Activated naive CD8-positive, alpha-beta T cell treated with anti-CD3 and anti-CD28 coated beads, Interleukin-2, amount 10 ng/mL, durations not matched to agents 7 days and 5 days (primary cell): ENCODE results near the gene SEMA3F. TPM values are rescaled to one million over a fixed set of nuclear protein-coding genes. Genes with fewer than 3 reads are reported as not detected.
"Not testable (repeated sequence)": the region's sequence is repeated elsewhere in the genome, so short reads cannot be mapped to it uniquely, and the experiment has no call there.

Source experiments
- ATAC-seq: fragments of 150-1000 bp; cut with Tn5 transposase; one replicate; pipeline ENCODE4 v1.10.0; 2021; ENCODE audit warnings: low read depth, moderate library complexity
- POLR2A ChIA-PET: fragments of 350-600 bp; sonication (Branson Sonifier 250); formaldehyde crosslinking; loops from one replicate; lab custom pipeline; 2021; ENCODE audit warnings: antibody characterized with exemption; lab: Charles Lee
- DNase-seq: peaks from one replicate; pipeline ENCODE4 v3.0.0; 2021
- H3K27ac Mint-ChIP-seq: one replicate; pipeline ENCODE4 v1.8.0; 2022; ENCODE audit warnings: mild to moderate bottlenecking, mixed read lengths
- H3K27me3 Mint-ChIP-seq: one replicate; pipeline ENCODE4 v1.8.0; 2022; ENCODE audit warnings: mild to moderate bottlenecking, moderate library complexity, mixed read lengths
- H3K36me3 Mint-ChIP-seq: one replicate; pipeline ENCODE4 v1.8.0; 2021; ENCODE audit warnings: mild to moderate bottlenecking, mixed read lengths
- H3K4me1 Mint-ChIP-seq: one replicate; pipeline ENCODE4 v1.8.0; 2021; ENCODE audit warnings: mixed read lengths
- H3K4me3 Mint-ChIP-seq: one replicate; pipeline ENCODE4 v1.8.0; 2022; ENCODE audit warnings: mild to moderate bottlenecking, moderate library complexity, mixed read lengths
- H3K9me3 Mint-ChIP-seq: one replicate; pipeline ENCODE4 v1.8.0; 2021; ENCODE audit warnings: mixed read lengths
- total RNA-seq, 2 experiments: library from RNA; stranded (reverse); gene quantifications; one replicate each; pipeline ENCODE4 v1.2.3, GENCODE V29; 2021

The SEMA3F gene
- total RNA-seq, 2 experiments from 2014 or later, result 0.09 TPM; not detected in 1

- Mint-ChIP-seq H3K36me3 (no peaks in the 10 kb centered on the region), H3K27ac (no peak overlapping the region), H3K9me3 (no peaks in the 10 kb centered on the region), H3K4me1 (no peaks in the 10 kb centered on the region), H3K4me3 (no peak overlapping the region), H3K27me3 (peaks cover 52% of the 10 kb centered on the region)
- DNase-seq (no peak), ATAC-seq (no peak)
- POLR2A ChIA-PET, result interaction anchor here (0.5 to 0.6 kb wide), 2 partner anchors 16 to 31 kb away, joined by 3 to 6 read pairs; no protein-coding TSS in a partner anchor
Measured at GRCh38 chr3:50202353-50203112, 47.4 kb downstream of the SEMA3F start.

- peaks cover 53% of the 10 kb centered on the region for H3K27me3 Mint-ChIP-seq
- H3K36me3 Mint-ChIP-seq, result no peaks in the 10 kb centered on the region
- H3K4me1 Mint-ChIP-seq, result no peaks in the 10 kb centered on the region
- DNase-seq (no peak), ATAC-seq (no peak)
- no peak overlapping the region for H3K4me3 Mint-ChIP-seq
- POLR2A ChIA-PET, result interaction anchor here (0.5 to 2.7 kb wide), 2 partner anchors 8 to 31 kb away, joined by 6 to 10 read pairs; no protein-coding TSS in a partner anchor
- H3K27ac Mint-ChIP-seq, result no peak overlapping the region
- no peaks in the 10 kb centered on the region for H3K9me3 Mint-ChIP-seq
Measured at GRCh38 chr3:50203113-50203808, 48.1 kb downstream of the SEMA3F start.

GRCh38 chr3:50203809-50204803, 49.0 kb downstream of the SEMA3F start:
- Mint-ChIP-seq H3K4me1 (no peaks in the 10 kb centered on the region), H3K9me3 (no peaks in the 10 kb centered on the region), H3K27me3 (peaks cover 55% of the 10 kb centered on the region), H3K4me3 (no peak overlapping the region), H3K36me3 (no peaks in the 10 kb centered on the region), H3K27ac (no peak overlapping the region)
- DNase-seq, result no peak
- POLR2A ChIA-PET, result interaction anchor here (2.7 kb wide), 1 partner anchor 9 kb away, joined by 10 read pairs; no protein-coding TSS in a partner anchor
- ATAC-seq, result no peak

- DNase-seq (no peak), ATAC-seq (peak; percentile 43)
- H3K27me3 Mint-ChIP-seq, result peaks cover 52% of the 10 kb centered on the region
- no peaks in the 10 kb centered on the region for H3K36me3 Mint-ChIP-seq
- POLR2A ChIA-PET, result interaction anchor here (2.7 kb wide), 1 partner anchor 10 kb away, joined by 10 read pairs; no protein-coding TSS in a partner anchor
- no peaks in the 10 kb centered on the region for H3K9me3 Mint-ChIP-seq
- no peaks in the 10 kb centered on the region for H3K4me1 Mint-ChIP-seq
- no peak within 1 kb of the TSS for H3K27ac Mint-ChIP-seq
- no peak within 1 kb of the TSS for H3K4me3 Mint-ChIP-seq
Measured at GRCh38 chr3:50204804-50205412, 49.8 kb downstream of the SEMA3F start, which contains the start of gene SLC38A3. Gene SLC38A3 (plus strand): TSS chr3:50205271. CDS start chr3:50214200, 8,929 bp downstream.

- Mint-ChIP-seq H3K27ac (no peak overlapping the region), H3K36me3 (no peaks in the 10 kb centered on the region), H3K9me3 (no peaks in the 10 kb centered on the region), H3K4me3 (no peak overlapping the region), H3K27me3 (peaks cover 52% of the 10 kb centered on the region), H3K4me1 (no peaks in the 10 kb centered on the region)
- DNase-seq (peak; percentile 55), ATAC-seq (peak; percentile 61)
- POLR2A ChIA-PET, result interaction anchor here (2.7 kb wide), 1 partner anchor 10 kb away, joined by 10 read pairs; no protein-coding TSS in a partner anchor
Measured at GRCh38 chr3:50205413-50206276, 50.5 kb downstream of the SEMA3F start.

- DNase-seq (no peak), ATAC-seq (no peak)
- peaks cover 3% of the 10 kb centered on the region for H3K4me1 Mint-ChIP-seq
- no peak overlapping the region for H3K27ac Mint-ChIP-seq
- H3K27me3 Mint-ChIP-seq, result peaks cover 46% of the 10 kb centered on the region
- H3K9me3 Mint-ChIP-seq, result no peaks in the 10 kb centered on the region
- no peak overlapping the region for H3K4me3 Mint-ChIP-seq
- H3K36me3 Mint-ChIP-seq, result no peaks in the 10 kb centered on the region
- POLR2A ChIA-PET, result no interaction called here
Measured at GRCh38 chr3:50207359-50208042, 52.4 kb downstream of the SEMA3F start.

- Mint-ChIP-seq H3K36me3 (no peaks in the 10 kb centered on the region), H3K27me3 (peaks cover 36% of the 10 kb centered on the region), H3K4me1 (peaks cover 3% of the 10 kb centered on the region), H3K27ac (no peak overlapping the region), H3K9me3 (no peaks in the 10 kb centered on the region), H3K4me3 (no peak overlapping the region)
- POLR2A ChIA-PET, result interaction anchor here (0.7 kb wide), 1 partner anchor 157 kb away, joined by 6 read pairs; no protein-coding TSS in a partner anchor
- ATAC-seq (no peak), DNase-seq (no peak)
Measured at GRCh38 chr3:50208677-50209344, 53.7 kb downstream of the SEMA3F start.

GRCh38 chr3:50210176-50210509, 55.0 kb downstream of the SEMA3F start:
- ATAC-seq (no peak), DNase-seq (no peak)
- H3K36me3 Mint-ChIP-seq, result no peaks in the 10 kb centered on the region
- no peaks in the 10 kb centered on the region for H3K9me3 Mint-ChIP-seq
- H3K4me3 Mint-ChIP-seq, result no peak overlapping the region
- peaks cover 3% of the 10 kb centered on the region for H3K4me1 Mint-ChIP-seq
- H3K27me3 Mint-ChIP-seq, result peaks cover 26% of the 10 kb centered on the region
- H3K27ac Mint-ChIP-seq, result no peak overlapping the region
- POLR2A ChIA-PET, result no interaction called here

- DNase-seq, result no peak
- no peak for ATAC-seq
- POLR2A ChIA-PET, result interaction anchor here (0.7 kb wide), 1 partner anchor 1203 kb away, joined by 3 read pairs; no protein-coding TSS in a partner anchor
- Mint-ChIP-seq H3K4me3 (no peak overlapping the region), H3K27ac (no peak overlapping the region), H3K36me3 (no peaks in the 10 kb centered on the region), H3K9me3 (no peaks in the 10 kb centered on the region), H3K4me1 (peaks cover 3% of the 10 kb centered on the region), H3K27me3 (peaks cover 26% of the 10 kb centered on the region)
Measured at GRCh38 chr3:50210510-50211367, 55.6 kb downstream of the SEMA3F start.

GRCh38 chr3:50211368-50211717, 56.2 kb downstream of the SEMA3F start:
- H3K9me3 Mint-ChIP-seq, DNase-seq, ATAC-seq, H3K36me3 Mint-ChIP-seq, H3K4me3 Mint-ChIP-seq, H3K27ac Mint-ChIP-seq, H3K4me1 Mint-ChIP-seq: not testable (repeated sequence)
- POLR2A ChIA-PET, result interaction anchor here (0.7 kb wide), 1 partner anchor 1203 kb away, joined by 3 read pairs; no protein-coding TSS in a partner anchor
- H3K27me3 Mint-ChIP-seq, result peaks cover 22% of the 10 kb centered on the region
